ENCODE data around the gene CXCL17.

DNA sequence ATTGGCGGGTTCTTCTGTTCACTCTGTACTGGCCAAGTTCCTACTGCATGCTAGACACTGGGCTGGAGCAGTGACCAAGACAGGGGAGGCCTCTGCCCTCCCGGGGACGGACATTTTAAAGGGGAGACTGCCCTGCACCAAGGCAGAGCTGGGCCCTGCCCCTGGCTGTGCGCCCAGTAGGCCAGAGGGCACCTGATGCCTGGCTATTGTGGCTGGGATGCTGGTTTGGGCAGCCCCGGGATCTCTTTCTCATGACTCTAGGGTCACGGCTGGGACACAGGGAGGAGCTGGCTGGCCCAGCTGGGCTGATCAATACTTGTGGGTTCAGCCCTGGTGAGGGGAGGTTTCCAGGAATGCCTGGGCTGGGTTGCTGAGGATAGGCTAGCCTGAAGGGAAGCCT, 33.3 kb downstream of the CXCL17 start:
- TF ChIP-seq, protein P1, sequence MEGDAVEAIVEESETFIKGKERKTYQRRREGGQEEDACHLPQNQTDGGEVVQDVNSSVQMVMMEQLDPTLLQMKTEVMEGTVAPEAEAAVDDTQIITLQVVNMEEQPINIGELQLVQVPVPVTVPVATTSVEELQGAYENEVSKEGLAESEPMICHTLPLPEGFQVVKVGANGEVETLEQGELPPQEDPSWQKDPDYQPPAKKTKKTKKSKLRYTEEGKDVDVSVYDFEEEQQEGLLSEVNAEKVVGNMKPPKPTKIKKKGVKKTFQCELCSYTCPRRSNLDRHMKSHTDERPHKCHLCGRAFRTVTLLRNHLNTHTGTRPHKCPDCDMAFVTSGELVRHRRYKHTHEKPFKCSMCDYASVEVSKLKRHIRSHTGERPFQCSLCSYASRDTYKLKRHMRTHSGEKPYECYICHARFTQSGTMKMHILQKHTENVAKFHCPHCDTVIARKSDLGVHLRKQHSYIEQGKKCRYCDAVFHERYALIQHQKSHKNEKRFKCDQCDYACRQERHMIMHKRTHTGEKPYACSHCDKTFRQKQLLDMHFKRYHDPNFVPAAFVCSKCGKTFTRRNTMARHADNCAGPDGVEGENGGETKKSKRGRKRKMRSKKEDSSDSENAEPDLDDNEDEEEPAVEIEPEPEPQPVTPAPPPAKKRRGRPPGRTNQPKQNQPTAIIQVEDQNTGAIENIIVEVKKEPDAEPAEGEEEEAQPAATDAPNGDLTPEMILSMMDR (IDR thresholded peaks at IDR 0.05; ENCODE audit: low read depth, low read length, poor library complexity, severe bottlenecking): no peak
- TF ChIP-seq EZH2phosphoT487 (IDR thresholded peaks at IDR 0.05; ENCODE audit: borderline replicate concordance, low read length): no peak

Data from DOHH2 (cell line).